HG02759 (cell line): ENCODE data around the gene ANO8.
"Not testable (repeated sequence)": the region's sequence is repeated elsewhere in the genome, so short reads cannot be mapped to it uniquely, and the experiment has no call there.

Experiments used
- ATAC-seq: cut with Tn5 transposase; IDR thresholded peaks from one replicate; pipeline ENCODE4 v1.9.1; 2021; ENCODE audit warnings: mild to moderate bottlenecking, moderate library complexity; ENCODE audit not compliant: unreplicated experiment

The ANO8 gene, protein sequence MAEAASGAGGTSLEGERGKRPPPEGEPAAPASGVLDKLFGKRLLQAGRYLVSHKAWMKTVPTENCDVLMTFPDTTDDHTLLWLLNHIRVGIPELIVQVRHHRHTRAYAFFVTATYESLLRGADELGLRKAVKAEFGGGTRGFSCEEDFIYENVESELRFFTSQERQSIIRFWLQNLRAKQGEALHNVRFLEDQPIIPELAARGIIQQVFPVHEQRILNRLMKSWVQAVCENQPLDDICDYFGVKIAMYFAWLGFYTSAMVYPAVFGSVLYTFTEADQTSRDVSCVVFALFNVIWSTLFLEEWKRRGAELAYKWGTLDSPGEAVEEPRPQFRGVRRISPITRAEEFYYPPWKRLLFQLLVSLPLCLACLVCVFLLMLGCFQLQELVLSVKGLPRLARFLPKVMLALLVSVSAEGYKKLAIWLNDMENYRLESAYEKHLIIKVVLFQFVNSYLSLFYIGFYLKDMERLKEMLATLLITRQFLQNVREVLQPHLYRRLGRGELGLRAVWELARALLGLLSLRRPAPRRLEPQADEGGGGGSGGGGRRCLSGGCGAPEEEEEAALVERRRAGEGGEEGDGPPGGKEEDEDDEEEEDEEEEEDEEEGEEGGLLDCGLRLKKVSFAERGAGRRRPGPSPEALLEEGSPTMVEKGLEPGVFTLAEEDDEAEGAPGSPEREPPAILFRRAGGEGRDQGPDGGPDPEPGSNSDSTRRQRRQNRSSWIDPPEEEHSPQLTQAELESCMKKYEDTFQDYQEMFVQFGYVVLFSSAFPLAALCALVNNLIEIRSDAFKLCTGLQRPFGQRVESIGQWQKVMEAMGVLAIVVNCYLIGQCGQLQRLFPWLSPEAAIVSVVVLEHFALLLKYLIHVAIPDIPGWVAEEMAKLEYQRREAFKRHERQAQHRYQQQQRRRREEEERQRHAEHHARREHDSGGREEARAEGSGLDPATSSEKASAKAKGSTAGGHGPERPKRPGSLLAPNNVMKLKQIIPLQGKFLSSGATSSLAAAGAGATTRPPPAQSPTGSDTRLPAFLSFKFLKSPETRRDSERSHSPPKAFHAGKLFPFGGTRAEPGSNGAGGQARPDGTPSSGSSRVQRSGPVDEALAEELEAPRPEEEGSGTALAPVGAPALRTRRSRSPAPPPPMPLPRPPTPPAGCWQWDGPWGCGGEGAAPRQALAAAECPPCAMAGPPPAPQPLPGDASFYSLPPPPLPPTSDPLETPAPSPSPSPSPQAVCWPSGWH

DNA sequence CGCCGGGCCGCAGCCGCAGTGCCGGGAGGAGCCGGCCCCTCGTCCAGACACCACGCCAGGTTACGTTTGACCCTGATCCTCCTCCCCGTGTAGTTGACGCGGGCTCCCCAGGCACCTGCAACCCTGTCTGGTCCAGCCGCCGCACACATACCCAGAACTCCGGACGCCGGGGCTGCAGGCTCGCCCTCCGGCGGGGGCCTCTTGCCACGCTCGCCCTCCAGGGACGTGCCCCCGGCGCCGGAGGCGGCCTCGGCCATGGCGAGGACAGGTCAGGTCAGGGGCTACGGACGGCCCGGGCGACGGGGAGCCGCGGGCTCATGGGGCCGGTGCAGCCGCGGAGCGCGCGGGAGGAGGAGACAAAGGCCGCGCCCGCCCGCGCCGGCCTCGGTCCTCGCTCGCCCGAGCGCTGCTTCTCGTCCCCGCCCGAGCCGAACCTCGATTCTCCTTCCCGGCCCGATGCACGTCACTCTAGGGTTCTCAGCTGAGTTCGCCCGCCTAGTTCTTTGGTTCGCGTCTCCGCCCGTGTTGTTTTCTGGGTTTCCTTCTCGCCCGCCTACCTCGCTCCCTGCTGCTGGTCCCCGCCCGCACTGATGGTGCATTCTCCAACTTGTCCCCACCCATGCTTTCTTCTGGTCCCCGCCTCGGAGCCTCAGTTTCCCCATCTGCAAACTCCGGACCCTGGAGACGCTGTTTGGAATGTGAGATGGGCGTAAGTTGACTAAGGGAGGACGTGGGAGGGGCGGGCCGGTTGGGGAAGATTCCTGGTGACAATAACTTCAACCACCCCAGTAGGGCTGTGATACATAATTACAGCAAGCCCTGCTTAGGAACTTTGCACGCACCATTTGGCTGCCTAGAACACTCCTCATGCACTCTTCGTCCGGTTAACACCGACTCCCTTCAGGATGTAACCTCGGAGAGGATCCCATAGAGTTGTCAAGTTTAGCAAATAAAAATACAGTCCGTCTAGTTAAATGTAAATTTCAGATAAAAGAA is at the start of gene ANO8:
TSS of gene ANO8 (minus strand) at position 442 of the 996 bp plus-strand sequence. CDS start at position 257, 185 bp downstream.
- peak; percentile 51 for ATAC-seq

DNA sequence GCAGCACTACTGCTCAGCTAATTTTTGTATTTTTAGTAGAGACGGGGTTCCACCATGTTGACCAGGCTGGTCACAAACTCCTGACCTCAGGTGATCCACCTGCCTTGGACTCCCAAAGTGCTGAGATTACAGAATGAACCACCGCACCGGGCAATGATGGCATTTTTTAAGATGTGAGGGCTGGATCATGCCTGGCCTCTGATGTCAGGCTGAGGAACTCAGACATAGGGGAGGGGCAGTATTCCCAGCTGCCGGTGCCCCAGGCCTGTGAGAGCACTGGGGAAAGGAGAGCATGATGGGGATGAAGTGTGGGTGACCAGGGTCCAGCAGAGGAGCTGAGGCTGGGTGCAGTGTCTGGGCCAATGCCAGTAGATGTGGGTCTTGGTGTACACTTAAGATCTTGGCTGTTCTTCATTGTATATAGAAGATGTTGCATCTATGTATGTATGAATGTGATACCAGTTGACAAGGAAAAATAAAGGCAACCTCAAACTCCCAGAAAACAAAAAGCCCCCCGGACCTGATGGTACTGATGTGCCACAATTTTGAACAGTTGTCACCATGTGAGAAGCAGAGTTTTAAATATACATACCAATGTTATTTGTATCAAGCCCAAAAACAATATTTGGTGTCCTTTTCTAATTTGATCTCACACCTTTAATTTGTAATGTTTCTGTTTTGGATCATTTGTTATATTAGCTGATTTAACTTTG is 45.9 kb upstream of the ANO8 start:
- ATAC-seq, result no peak

DNA sequence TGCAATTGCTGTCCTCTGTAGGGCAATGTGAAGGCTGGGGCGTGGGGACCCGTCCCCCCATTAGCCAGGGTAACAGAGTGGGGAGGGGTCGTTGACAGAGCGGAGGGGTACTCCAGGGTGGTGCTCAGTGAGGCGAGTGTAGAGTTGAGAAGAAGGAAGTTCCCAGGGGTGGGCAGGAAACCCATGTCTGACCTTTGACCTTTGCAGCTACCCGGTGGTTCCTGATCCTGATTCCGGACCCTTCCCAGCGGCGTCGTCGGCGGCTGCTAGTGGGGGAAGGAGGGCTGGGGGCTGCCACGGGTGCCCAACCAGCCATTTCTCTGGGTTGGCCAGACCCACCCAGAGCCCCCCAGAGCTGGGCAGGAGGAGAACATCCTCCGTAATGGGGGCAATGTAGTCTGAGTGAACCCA is 44.6 kb upstream of the ANO8 start:
- ATAC-seq, result no peak

DNA sequence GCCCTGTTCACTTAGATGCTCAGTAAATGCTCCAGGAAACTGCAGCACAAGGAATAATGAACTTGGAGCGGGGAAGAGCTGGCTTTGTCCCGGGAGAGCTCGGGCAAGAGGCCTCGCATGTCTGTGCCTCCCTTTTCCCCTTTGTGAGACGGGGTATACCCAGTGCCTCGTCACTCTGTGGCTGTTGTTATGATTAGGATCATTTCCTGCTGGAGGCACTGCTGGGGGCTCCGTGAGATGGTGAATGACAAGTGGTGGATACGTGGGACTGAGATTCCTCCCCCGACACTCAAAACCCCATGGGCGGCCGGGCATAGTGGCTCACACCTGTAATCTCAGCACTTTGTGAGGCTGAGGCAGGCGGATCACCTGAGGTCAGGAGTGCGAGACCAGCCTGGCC is 43.6 kb upstream of the ANO8 start:
- ATAC-seq, result no peak

DNA sequence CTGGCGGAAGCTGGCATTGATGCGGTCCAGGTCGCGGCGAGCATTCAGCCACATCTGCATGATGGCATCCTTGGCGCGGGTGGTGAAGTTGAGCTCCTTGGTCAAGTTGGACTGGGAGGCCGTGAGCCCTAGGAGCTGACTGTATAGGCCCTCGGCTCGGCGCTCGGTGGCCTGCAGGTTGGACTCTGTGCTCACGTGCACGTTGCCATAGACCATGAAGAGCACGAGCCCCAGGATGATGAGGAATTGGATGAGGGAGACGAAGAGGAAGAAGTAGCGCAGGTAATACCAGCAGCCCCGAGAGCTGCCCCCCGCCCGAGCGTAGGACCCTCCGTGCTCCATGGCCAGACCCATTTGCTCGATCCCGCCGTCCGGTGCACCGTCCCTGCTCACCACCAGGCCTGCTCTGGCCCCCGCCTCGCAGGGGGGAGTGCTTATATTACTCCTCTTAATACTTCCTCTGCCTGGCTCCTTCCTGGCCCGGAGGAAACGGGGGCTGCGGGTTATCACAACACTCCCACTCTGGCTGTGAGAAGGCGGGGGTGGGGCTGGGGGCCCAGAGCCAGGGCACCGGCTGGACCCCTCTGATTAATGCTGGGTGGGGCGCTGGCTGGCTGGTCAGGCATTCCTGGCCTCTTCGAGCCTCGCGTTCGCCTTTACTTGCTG is 42.4 kb upstream of the ANO8 start, which contains the start of gene PLVAP:
TSS of gene PLVAP (minus strand) at position 408 of the 666 bp plus-strand sequence. CDS start at position 354, 54 bp downstream.
- no peak for ATAC-seq

DNA sequence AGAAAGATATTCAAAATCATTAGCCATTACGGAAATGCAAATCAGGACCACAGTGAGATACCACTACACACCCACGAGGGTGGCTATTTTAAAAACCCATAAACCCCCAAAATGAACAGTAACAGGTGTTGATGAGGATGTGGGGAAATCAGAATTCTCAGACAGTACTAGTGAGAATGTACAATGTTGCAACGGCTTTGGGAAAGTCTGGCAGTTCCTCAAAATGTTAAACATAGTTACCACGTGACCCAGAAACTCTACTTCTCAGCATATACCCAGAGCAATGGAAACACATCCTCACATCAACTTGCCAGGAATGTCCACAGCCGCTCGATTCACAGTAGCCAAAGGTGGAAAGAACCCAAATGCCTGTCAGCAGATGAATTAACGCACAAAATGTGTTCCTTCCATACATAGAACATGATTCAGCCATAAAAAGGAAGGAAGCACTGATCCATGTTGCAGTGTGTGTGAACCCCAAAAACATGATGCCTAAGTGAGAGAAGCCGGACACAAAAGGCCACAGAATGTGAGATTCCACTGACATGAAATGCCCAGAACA is 35.5 kb upstream of the ANO8 start:
- peak; percentile 91 for ATAC-seq

DNA sequence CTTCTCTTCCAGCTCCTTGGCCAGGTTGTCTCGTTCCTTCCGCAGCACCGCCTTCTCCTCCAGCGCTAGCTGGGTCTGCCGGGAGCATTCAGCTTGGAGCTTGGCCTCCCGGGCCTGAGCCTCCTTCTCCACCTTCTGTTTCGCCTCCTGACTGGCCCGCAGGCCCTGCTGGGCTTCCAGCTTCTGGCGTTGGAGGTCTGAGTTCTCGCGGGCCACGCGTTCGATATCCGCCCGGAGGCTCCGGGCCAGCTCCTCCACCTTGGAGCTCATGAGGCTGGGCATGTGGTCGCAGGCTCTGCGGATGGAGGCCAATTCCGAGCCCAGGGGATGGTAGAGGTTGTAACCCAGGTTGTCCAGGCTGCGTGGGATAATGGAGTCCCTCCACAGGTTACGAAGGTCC is 30.7 kb upstream of the ANO8 start:
- ATAC-seq, result no peak

DNA sequence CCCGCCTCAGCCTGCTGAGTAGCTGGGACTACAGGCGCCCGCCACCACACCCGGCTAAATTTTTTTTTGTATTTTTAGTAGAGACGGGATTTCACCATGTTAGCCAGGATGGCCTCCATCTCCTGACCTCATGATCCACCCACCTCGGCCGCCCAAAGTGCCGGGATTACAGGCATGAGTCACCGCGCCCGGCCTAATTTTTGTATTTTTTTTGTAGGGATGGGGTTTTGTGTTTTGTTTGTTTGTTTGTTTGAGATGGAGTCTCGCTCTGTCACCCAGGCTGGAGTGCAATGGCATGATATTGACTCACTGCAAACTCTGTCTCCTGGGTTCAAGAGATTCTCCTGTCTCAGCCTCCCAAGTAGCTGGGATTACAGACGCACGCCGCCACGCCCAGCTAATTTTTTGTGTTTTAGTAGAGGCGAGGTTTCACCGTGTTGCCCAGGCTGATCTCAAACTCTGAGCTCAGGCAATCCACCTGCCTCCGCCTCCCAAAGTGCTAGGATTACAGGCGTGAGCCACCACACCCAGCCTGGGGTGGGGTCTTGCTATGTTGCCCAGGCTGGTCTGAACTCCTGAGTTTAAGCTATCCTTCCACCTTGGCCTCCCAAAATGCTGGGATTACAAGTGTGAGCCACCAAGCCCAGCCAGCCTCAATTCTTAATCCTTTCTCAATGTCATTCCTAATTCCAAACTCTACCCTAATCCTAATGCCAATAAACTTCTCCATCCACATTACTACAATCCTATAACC is 29.4 kb upstream of the ANO8 start:
- not testable (repeated sequence) for ATAC-seq

DNA sequence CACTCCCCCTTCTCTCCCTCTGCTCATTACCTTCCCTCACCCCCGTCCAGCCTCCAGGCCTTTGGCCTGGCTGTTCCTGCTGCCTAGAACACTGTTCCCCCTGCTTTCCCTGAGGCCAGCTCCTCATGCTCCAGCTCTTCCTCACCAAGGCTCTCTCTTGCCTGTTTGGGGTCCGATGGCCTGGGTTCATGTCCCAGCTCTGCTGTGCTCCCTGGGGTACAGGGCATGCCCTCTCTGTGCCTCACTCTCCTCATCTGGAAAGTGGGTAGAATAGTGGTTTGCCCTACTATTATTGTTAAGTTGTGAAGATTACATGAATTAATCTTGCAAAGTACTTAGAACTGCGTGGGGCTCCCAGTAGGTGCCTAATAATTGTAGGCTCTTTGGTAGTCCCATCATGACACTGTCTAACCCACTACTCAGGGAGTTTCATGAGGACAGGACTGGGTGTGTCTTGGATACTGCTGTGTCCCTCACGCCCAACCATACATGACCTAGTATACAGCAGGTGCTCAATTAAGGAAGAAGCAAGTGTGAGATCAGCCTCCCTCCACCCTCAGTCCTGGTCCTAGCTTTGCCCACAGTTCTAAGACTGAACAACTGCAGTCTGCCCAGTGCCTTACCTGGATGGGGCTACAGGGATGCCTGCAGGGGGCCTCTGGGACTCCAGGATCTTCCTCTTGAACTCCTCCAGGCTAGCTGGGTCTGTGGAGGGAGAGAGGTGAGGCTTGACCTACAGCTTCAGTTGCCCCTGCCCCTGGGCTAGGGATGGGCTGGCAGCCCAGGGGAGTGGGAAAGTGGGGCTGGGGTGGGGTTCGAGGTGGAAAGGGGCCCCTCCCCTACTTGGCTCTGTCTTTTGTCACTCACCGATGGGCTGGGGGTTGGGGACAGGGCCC is 25.5 kb upstream of the ANO8 start:
- ATAC-seq, result no peak

DNA sequence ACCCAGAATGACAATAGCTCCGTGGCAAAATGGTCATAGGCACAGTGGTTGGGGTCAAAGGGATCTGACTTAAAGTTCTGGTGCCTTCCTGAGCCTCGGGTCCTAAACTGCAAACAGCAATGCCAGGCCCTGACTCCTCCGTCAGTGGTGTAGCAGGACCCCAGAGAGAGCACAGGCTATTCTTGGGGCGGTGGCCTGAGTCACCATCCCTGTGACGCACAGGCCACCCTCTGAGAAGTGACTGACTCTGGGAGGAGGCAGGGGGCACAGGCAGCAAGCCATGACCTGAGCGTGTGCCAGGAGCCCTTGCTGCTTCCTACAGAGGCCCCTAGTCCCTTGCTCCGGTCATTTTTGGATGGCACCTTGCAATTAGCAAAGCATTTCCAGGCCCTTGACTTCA is 23.7 kb upstream of the ANO8 start:
- no peak for ATAC-seq

DNA sequence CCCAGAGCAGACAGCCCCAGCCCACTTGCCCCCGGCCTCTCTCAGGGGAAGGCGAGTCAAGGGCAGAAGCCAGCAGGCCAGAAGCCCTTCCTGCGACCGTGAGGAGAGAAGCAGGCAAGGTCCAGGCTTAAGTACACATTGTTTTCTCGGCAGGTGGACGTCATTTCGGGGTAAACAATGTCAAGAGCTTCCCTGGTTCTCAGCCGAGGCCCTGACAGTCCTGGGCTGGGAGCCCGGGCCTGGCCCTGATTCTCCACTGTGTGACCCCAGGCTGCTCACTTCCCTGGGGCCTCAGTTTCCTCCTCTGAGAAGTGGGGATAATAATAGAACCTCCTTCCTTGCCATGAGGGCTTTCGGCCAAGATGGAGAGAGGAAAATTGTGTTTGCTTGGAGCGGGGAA is 23.1 kb upstream of the ANO8 start:
- ATAC-seq, result no peak

DNA sequence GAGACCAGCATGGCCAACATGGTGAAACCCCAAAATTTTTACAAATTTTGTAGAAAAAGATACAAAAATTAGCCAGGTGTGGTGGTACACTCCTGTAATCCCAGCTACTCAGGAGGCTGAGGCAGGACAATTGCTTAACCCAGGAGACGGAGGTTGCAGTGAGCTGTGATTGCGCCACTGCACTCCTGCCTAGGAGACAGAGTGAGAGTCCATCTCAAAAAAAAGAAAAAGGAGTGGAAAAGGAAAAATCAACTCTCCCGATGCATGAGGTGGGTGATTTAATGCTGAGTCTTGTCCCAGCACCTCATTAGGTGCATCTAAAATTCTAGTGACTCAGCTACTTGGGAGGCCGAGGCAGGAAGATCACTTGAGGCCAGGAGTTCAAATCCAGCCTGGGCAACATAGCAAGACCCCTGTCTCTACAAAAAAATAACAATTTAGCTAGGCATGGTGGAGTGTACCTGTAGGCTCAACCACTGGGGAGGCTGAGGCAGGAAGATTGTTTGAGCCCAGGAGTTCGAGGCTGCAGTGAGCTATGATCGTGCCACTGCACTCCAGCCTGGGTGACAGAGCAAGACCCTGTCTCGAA is 22.5 kb upstream of the ANO8 start:
- ATAC-seq, result no peak

DNA sequence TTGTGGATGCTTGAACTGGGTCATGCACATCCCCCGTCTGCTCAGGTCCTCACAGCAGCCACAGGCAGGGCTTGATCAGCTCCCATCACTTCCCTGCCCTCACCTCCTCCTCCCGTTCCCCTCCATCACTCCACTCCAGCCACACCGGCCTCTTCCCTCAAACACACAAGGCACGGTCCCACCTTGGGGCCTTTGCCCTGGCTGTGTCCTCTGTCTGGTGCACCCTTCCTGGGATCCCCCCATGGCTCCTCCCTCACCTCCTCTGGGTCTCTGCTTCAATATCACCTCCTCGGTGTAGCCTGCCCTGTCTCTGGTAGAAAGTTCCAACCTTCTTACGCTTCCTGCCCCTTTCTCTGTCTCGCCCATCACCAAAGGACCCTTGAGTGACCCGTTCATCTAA is 18.7 kb upstream of the ANO8 start:
- ATAC-seq, result no peak

DNA sequence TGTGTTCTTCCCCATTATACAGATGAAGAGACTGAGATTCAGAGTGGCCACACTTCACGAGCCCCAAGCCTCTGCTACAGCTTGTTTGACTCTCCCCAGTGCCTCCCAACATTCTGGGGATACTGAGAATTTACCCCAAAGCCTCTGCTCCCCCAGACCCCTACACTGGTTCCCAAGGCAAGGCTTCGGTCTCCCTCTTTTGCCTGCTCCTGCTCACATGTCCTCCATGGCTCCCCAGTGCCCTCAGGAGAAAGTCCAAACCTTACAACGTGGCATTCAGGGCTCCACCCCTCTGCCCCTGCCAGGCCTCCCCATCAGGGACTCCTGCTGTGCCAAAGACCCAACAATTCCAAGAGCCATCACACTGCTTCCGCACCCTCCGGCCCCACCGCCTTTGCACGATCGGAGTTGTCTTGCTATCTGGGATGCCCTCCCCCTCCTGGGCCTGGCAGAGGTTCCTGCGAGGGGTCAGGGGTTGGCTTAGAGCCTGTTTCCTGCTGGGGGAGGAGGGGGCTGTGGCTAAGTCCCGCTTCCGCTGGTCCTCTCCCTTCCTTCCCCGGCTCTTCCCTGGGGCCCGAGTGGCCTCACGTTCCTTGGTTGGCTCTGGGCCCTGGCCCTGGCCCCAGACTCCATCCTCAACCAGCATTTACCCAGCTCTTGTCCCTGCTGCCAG is 18.1 kb upstream of the ANO8 start:
- no peak for ATAC-seq

DNA sequence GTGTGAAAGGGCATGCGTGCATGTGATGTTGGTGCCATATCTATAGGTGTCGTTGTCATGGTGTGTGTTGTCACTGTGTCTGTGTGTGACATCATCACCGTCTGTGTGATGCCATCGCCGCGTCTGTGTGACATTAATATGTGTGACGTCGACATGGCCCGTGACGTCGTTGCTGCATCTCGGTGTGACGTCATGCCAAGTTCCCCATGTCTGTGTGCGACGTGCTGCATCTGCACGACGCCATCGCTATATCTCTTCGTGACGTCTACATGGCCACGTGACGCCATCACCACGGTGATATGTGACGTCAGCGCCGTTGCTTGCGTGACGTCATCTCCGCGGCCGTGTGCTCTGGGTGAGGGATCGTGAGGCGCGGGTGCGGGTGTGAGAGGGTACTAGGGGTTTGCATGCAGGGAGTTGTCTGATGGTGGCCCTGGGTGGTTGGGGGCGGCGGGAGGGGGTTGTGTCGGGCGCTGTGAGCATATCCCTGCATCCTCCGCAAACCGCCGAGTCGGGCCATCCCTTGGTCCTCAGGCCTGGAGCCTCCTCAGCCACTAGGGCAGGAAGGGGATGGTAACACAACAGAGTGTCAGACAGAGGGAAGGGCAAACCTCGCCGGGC is 17.3 kb upstream of the ANO8 start:
- no peak for ATAC-seq
